CD4-positive, alpha-beta T cell treated with Interleukin-21 for 1 hour (primary cell): ENCODE measurements around the gene POLA1.
"Not testable (repeated sequence)": the region's sequence is repeated elsewhere in the genome, so short reads cannot be mapped to it uniquely, and the experiment has no call there.

Experiments used
- DNase-seq: peaks from one replicate; pipeline ENCODE4 v3.0.0-alpha.2; 2020

Gene POLA1

DNA sequence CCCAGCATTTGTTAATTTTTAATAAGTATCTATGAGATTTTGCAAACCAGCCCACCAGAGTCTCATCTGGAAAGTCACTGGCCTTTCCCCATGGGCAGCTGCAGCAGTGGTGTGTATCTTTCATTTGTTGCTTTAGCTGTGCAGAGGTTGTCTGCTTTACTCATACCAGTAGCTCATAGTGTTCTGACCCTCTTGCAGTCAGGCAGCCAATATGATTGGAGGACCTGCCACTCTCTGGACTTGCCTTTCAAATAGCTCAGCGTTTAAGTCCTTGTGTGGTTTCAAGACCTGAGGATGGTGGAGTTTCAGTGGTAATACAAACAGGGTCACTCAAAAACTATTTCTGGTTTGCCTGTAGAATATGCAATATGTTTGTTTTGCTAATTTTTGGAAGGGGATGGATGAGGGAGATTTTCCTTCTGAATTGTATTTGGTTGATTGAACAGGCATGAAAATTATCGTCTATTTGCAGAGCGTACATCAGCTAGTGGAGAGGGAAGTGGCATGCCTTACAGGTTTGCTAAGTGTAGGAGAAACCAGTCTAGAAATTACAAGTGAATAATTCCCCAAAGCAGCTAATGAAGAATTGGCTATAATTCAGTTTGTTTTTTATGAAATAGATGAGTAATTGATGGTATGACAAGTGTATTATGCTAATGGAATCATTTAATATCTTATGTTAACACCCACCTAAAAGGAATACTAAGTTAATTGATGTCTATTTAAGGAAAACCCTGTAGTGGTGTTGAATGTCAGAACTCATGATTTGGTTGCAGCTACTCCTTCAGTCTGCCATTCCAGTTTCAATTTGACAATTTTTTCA is 8.9 kb downstream of the POLA1 start:
- no peak for DNase-seq

DNA sequence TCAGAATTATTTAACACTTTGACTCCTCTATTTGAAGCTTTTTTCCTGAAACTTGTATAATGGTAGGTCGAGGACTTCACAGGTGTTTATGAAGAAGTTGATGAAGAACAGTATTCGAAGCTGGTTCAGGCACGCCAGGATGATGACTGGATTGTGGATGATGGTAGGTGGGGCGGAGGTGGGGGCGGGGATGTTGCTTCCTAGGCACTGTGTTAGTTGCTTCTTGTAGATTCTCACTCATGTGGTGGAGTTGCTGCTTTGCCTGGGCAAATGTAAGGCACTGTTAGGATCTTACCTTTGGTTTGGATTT is 9.4 kb downstream of the POLA1 start:
- no peak for DNase-seq

DNA sequence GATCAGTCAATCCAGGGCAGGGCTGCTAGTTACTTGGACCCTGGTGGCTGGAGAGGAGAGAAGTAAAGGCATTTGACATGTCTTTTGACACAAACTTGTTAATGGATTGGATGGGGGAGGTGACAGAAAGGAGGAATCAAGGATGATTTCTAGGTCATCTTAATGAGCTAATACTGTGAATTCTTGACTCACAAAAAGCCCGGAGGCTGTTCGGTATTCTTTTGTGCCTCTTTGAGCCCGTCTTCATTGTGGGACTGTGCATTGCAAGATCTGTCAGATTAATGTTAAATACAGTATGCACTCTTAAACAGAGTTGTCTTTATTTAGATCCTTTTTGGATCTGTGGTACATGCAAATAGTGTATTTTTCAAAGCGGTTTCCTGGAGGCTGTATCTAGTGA is 25.1 kb downstream of the POLA1 start:
- DNase-seq: no peak

DNA sequence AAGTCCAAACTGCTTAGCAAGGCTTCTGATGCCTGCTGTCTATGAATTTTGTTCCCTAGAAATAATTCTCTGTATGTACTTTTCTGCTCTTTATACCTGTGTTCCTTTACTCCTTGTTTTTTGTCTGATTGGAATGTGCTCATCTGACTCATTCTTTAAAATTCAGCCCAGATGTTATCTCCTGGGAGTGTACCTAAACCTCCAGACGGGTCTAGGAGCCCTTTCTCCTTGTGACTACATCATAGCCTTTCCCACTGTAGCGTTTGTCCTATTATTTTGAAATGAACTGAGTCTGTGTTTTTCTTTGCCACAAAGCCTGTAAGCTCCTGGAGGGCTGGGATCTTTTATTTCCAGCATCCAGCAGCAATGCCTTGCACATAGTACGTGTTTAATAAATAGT is 26.3 kb downstream of the POLA1 start:
- no peak for DNase-seq

DNA sequence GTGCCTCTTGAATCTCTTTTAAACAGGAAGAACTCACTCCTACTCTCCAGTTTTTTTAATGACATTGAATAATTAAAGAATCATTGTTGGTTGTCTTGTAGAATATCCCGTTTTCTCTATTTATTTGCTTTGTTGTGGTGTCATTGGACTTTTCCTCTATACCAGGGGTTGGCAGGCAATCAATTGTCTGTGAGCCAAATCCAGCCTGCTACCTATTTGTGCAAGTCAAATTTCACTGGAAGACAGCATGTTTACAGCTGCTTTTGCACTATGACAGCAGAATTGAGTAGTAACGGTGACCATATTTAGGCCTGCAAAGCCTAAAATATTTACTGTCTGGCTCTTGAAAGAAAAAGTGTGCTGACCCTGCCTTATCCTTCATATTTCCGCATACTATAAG is 34.8 kb downstream of the POLA1 start:
- no peak for DNase-seq

DNA sequence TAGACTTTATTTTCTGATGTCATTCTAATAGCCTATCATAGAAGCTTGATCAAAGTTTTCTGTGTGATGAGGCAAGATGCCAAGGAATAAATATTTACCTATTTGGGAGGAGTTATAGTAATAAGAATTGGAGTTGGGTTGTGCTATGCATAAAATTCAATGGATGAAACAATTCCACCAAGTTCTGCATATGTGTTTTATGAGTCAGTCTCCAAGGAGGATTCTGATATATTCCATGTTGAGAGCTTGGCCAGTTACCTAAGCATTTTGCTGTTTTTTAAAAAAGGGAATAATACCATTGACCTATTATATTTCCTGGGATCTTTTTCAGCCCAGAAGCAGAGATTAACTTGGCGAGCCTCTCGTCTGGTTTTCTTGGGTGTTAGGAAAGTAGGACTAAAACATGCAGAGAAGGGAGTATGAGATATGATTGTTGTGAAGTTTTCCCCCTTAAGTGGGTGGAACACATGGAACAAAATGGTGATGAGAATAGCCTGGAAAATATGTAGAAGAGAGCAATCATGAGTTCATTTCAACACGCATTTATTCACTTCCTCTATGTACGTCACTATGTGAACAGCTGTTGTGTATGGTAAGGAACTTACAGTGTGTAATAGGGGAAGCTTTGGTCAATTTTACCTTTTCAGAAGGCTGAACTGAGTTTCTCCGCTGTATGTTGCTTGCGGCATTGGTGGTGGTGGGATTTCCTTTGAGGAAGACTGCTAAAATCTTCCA is 39.2 kb downstream of the POLA1 start:
- DNase-seq: no peak

DNA sequence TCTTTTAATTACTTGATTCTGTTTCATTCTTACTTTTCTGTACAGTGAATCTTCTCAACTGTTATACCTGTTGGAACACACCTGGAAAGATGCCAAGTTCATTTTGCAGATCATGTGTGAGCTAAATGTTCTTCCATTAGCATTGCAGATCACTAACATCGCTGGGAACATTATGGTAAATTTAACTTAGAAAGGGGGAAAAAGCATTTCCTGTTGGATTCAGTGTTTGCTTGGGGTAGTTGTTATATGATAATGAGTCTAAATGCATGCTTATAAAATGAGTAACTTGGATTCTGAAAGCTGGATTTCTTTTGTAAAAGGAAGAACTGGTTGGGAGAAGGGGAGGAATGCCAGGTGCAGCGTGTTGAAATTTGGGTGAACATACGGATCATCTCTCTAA is 47.6 kb downstream of the POLA1 start:
- DNase-seq: no peak

DNA sequence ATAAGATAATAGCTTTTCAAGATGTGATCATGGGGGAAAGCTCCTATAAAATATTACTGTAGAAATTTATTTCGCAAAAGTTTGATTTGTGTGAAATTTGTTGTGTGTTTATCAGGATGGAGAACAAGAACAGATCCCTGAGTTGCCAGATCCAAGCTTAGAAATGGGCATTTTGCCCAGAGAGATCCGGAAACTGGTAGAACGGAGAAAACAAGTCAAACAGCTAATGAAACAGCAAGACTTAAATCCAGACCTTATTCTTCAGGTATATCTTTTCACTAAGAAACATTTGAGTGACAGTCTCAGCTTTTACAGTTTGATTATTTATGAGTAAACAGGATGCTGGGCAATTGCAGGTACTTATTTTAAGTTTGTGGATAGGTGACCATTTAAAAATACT is 54.5 kb downstream of the POLA1 start:
- DNase-seq: no peak

DNA sequence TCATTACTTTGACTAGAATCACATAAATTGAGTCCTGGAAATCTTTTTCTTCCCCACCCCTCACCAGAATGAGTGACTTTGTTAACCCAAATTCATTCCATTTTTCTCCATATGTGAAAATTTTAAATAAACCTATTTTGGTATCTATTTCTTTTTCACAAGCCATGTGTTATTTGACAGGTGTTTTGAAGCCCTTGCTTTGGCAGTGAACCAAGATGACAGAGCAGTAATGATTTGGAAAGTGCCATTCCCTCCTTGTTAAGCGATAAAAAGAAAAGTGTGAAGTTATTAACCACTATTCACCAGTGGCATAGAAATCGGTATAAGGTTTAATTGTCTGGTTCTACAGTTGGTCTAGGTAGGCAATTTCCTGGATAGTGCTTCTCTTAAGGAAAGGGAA is 66.1 kb downstream of the POLA1 start:
- no peak for DNase-seq

DNA sequence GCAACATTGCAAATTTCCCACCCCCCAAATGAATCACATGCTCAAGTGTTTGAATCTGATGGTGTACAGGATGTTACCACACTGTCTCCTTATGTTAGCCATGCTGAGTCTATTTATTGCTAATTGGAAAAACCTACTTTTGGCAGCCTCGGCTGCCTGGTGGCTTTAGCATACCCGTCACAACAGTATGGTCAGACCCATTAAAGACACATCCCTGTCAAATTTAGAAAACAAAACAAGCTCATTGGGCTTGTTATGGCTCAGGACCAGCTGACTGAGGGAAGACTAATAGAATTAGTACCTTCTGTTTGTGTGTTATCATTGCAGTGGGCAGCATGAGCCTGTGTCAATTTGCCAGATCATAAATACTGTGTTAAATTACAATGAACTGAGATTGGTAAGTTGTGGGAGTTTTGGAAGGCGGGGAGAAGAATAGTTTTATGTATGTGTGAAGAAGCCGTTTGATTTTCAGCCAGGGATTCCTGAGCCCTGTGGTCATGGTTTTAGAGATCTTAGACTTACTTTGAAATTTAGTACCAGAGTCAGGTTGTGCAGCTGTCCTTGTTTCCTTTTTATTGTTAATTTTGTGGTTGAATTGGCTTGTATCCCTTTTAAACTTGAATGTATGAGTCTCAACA is 66.8 kb downstream of the POLA1 start:
- DNase-seq: no peak

DNA sequence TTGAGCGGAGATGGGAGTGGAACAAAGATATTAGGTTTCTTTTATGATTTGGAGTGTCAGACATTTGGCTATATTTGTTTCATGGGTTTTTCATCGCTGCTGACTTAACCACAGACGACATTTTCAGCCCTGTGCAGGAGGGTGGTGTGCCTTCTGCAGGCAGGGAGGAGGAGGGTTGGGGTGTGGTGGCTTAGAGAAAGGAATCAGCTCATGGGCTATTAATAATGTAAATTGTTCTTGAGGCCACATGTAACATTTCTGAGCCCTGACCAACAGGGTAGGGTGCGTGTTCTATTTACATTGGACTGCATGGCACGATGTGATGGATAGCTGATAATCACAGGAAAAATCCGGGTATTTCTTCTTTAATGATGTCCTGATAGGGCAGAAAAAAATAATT is 67.6 kb downstream of the POLA1 start:
- no peak for DNase-seq

DNA sequence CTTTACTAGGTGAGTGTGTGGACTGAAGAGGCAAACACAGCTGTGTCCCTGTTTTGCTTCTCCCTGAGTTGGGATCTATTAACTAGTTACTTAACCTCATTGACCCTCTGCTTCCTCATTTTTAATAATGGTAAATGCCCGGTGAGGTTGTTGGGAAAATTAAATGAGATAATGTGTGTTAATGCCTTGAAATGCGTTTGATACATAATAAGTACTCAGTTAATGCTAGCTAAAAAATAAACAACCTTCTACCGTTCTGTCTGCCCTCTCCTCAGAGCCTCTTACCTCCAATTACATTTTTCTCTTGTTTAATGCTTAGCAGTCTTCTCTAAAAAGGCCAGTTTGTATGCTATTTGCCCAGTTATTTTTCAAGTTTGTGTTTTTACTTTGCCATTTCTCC is 70.3 kb downstream of the POLA1 start:
- DNase-seq: no peak

DNA sequence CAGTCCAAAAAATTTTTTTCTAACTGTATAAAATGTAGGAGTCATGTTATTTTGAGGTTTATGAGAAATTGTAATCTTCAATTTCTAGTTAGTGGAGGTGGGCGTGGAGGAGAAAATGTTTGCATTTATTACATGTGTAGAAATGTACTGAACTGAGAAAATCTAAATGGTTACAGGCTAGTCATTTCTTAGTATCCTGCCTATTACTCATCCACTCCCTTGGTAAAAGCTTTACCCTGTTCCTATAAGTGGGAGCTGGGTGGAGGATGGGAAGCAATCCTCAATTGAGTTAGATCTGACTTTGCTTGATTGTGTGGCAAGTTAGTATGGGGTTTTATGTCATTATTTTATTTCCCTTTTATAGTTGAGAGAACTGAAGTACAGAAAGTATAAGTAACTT is 73.8 kb downstream of the POLA1 start:
- DNase-seq: no peak

DNA sequence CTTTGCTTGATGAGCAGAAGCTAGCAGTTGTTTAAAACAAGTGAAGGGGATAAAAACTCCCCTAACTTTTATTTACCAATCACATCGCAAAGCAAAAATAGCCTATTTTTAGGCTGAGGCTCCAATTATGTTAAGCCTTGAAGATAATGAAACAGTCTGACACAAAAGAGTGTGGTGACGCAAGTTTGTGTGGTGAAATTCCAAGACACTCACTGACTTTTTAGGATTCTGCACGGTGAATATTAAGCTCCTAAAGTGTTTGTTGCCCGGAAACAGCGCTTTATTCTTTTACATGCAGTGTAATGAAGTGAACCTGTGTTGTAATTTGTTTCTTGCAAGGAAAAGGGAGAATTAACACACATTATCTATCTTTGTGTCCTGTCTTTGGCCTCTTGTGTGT is 74.8 kb downstream of the POLA1 start:
- DNase-seq: no peak

DNA sequence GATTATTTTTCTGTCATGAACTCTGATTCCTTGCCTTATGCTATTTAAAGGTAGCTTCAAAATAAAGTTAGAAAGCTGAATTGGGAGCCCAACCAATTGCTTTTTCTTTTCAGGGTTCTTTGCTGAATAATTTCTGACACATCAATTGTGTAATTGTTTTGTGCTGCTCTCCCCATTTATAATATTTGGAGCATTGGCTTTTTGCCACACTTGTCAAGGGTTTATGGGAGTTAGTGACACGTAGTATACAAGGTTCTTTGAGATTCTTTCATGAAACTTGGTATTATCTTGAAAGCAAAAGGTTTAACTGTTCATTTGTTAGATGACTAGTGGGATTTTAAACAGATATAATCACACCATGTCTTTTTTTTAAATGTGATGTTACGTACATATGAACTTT is 80.9 kb downstream of the POLA1 start:
- DNase-seq: no peak

DNA sequence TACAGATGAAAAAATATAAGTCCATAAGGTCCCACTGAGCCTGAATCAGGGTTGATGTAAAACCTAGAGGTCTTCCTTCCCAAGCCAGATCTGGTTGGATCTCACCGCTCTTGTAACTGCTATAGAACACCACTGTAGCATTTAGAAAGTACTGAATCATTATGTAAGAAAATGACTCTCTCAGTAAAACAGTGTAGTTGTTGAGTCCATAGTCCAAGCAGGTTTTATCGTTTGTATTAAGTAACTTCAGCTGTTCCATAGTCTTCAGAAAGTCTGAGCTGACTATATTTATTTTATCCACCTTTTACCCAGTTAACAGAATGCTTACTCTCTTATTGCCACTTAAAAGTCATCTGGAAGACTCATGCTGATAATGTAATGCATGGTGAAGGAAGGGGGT is 82.2 kb downstream of the POLA1 start:
- DNase-seq: no peak

DNA sequence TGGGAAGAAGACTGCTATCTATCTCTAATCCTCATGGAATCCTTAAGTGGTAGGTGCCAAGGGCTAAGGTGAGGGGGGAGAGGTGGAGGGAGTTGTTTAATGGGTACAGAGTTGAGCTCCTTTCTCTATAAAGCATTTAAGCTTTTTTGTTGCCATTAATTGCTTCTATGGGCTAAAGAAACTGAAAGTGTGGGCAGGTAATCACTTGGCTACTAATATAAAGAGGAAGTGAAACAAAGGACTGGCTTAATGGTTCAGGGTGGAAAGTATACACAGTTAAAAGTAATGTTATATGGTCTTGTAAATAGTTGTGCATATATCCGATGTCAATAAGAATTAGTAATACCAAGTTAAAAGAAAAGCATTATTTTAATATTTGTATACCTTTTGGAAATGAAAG is 83.9 kb downstream of the POLA1 start:
- DNase-seq: no peak

DNA sequence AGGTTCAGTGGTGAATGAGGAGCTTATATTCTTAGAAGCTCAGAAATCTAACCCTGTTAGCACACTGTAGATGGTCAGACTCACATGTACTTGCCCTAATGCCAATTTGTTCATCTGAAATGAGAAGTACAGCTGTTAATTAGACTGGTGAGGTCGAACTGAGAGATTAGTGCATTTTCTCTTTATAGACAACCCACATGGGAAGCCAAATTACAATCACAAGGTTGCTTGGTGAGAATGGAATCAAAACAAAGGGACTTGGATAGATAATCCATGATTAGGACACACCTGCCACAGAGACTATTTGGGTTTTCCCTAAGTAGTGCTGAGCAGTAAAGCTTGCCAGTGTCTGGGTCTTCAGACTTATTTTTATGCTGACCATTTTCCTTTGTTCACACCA is 88.3 kb downstream of the POLA1 start:
- no peak for DNase-seq

DNA sequence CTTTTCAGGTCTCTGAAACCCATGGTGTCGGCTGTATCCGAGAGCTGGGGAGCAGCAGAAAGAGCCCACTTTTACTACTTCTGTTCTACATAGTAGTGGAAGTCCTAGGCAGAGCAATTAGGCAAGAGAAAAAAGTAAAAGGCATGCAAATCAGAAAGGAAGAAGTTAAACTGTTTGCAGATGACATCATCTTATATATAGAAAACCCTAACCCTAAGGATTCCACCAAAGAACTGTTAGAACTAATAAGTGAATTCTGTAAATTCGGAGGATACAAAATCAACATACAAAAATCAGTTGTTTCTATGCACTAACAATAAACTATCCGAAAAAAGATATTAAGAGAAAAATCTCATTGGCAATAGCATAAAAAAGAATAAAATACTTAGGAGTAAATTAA is 95.3 kb downstream of the POLA1 start:
- DNase-seq: no peak

DNA sequence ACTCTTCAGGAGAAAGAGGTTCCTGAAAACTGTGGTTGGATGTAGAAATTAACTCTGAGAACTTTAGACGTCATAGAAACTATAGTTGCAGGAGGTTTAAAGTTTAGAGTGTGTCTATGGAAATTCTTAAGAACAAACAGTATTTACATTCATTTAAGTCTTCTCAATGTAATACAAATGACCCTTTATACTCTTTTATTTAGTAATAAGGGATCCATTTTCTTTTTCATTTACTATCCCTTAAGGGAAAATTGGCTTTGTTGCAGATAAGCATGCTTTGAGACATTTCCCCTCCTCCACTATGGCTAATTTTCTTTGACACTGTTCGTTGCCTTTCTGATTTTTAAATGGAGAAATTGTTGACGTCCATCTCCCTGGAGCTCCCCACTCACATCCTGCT is 96.4 kb downstream of the POLA1 start:
- no peak for DNase-seq

DNA sequence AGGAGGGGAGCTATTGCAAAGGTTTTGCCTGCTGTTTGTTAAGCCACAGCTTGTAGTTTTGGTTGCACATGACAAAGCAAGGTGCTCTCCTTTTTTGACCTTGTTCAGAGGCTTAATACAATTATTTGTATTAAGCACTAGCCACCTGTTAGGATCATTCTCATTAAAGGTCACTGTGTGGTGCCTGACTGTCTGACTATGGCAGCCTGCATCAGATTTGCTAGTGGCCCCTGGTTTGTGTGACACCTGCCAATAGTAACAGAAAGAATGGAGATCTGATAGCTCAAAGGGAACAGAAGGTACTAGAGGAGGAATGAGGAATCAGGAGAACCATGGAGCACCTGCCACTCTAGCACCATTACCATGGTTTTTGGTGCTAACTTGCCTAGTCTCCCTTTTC is 102.5 kb downstream of the POLA1 start:
- no peak for DNase-seq

DNA sequence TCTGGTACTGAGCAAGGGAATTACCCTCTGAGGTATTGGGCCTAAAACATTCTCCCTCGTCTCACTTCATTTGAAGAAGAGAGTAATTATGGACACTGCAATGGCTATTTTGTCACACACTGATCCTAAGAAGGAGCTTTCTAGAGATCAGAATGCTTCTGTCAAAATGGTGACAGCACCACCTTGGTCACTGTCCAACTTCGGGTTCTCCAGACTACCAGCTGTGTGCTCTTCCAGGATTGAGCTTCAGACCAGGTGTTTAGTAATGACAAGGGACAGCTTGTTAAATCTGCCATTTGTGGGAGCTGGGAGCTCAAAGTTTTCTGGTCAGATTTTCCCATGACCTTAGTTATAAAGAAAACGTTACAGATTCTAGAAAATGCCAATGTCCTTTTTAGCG is 105.4 kb downstream of the POLA1 start:
- no peak for DNase-seq

DNA sequence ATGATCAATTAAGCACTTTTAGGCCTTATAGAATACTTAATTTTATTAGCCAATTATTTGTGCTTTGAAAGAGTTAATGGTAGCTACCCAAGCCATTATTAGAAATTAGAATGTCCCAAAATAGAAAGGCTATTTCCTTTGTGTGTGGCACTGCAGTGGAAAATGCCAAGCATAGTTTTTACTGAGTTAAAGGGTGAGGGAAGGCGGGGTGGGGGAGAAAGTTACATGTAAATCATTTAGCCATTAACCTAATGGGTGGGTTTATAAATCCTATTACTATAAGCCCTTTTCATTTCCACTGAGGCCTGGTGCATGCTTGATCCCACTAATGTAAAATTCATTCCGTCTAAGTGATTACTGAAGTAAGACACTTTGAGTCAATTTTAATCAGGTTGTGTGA is 105.8 kb downstream of the POLA1 start:
- DNase-seq: no peak

DNA sequence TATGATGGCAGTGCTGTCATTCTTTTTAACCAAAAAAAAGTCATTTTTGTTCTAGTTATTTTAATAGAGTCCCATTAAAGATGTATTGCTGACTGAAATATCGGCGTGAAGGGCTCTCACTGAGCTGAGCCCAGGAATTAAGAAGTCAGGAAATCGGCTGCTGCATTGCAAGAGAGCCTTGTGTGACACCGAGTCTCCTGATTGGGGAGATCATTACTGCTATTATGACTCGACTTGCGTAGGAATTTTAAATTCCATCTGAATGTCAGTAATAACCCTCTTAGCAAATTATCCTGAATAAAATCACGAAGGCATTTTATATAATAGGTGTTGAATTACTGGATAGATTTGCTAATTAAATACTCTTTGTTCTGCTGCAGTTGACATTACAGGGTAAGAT is 111.5 kb downstream of the POLA1 start:
- no peak for DNase-seq

DNA sequence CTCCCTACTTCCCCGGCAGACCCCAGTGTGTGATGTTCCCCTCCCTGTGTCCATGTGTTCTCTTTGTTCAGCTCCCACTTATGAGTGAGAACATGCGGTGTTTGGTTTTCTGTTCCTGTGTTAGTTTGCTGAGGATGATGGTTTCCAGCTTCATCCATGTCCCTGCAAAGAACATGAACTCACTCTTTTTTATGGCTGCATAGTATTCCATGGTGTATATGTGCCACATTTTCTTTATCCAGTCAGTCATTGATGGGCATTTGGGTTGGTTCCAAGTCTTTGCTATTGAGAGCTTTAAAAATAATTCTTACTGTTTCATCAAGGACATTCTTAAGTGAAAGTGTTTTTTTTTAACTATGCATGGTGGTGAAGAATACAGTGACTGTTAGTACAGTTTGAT is 126.1 kb downstream of the POLA1 start:
- not testable (repeated sequence) for DNase-seq
